GM19351 (cell line): Measurements from ENCODE around the gene TPSAB1.
"Not testable (repeated sequence)": the region's sequence is repeated elsewhere in the genome, so short reads cannot be mapped to it uniquely, and the experiment has no call there.

Experiments
- ATAC-seq: cut with Tn5 transposase; IDR thresholded peaks from one replicate; pipeline ENCODE4 v1.9.1; 2021; ENCODE audit warnings: mild to moderate bottlenecking, moderate library complexity; ENCODE audit not compliant: unreplicated experiment

Gene TPSAB1

DNA sequence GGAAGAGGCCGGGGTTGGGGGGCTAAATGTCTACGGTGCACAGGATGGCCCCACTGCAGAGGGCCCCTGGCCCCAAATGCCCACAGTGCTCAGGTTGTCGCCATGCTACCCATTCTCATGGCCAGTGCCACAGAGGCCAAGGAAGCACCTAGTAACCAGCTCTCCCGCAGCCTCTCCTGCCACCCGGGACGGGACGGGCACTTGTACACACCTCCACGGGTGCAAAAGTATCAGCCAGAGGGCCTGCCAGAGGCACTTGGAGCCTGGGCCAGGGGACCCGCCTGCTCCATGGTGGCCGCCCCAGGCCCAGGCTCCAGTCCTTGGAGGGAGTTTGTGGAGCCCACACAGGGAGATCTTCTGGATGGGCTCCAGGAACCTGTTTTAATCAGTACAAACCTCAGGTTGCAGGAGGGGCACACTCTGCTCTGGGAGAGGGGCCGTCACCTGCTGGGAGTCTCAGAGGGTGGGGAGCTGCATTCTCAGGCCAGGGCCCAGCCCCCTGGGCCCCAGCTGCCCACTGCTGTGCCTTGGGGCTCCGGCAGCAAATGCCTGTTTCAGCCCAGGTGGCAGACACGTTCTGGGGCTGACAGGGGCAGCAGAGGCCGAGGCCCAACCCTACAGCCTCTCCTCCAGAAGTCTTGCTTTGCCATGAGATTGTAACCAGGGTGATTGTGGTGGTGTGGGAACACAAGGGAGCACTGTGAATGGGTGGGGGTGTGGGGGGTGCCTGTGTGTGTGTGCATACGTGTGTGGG lies 23.3 kb downstream of the TPSAB1 start:
- no peak for ATAC-seq

DNA sequence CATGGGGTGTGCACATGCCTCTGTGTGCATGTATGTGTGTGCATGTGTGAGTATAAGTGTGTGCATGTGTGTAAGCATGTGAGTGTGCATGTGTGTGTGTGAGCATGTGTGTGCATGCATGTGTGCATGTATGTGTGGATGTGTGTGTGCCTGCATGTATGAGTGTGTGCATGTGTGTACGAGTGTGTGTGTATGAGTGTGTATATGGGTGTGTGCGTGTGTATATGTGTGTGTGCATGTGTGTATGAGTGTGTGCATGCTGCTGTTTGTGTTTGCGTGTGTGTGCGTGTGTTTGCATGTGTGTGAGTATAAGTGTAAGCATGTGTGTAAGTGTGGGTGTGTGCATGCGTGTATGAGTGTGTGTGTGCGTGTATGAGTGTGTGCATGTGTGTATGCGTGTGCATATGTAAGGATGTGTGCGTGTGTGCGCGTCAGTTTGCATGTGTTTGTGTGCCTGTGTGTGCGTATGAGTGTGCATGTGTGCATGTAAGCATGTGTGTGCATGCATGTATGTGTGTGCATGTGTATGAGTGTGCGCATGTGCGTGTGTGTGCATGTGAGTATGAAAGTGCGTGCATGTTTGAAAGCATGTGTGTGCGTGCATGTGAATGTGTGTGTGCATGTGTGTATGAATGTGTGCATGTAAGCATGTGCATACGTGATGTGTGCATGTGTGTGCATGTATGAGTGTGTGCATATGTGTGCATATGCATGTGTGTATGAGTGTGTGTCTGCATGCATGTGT lies 24.0 kb downstream of the TPSAB1 start:
- ATAC-seq = no peak

DNA sequence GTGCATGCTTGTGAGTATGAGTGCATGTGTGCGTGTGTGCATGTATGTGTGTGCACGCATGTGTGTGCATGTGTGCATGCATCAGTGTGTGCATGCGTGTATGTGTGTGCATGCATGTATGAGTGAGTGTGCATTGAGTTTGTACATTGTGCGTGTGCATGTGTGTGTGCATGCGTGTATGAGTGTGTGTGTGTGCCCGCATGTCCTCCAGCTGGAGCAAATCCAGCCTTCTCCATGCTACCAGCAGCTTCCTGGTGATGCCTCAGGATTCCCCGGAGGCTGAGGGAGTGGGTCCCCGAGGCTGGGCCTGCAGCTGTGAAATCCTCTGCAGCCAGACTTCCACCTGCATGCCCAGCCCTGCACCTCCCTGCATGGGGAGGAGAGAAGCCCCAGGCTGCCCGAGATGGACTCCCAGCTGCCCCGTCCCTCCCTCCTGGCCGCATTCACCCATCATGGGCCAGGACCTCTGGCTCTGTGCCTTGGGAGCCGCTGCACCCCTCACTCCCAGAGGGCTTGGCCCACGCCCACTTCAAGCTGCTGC lies 24.7 kb downstream of the TPSAB1 start:
- no peak for ATAC-seq

DNA sequence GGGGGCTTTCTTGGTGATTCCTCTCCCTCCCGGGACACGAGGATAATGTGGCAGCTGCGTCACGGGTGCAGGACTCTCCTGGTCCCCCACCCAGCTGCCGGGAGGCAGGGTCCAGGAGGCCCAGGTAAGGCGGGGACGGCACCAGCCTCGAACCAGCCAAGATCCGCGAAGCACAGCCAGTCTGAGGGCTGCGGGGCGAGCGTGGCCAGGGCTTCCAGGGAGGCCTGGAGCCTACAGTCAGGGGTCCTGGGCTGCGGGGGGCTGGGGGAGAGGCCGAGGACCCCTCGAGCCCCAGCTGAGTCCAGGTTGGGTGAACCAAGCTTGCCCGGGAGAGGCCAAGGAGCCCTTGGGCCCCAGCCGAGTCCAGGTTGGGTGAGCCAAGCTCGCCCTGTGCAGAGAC lies 25.3 kb downstream of the TPSAB1 start:
- no peak for ATAC-seq

DNA sequence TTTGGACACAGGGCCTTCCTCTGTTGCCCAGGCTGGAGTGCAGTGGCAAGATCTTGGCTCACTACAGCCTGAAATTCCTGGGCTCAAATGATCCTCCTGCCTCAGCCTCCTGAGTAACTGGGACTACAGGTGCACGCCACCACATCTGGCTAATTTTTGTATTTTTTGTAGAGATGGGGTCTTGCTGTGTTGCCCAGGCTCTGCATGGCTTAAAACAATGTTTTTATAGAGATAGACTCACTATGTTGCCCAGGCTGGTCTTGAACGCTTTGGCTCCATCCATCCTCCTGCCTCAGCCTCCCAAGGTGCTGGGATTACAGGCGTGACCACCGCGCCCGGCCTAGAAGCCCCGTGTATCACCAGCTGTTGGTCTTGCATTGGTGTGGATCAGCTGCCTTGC lies 28.9 kb downstream of the TPSAB1 start:
- ATAC-seq = not testable (repeated sequence)

DNA sequence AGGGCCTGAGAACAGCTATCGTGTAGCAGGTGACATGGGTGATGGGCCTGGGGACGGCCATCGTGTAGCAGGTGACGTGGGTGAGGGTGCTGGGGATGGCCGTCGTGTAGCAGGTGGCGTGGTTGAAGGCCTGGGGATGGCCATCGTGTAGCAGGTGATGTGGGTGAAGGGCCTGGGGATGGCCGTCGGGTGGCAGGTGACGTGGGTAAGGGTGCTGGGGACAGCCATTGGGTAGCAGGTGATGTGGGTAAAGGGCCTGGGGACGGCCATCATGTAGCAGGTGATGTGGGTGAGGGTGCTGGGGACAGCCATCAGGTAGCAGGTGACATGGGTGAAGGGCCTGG lies 30.8 kb downstream of the TPSAB1 start:
- ATAC-seq = no peak

DNA sequence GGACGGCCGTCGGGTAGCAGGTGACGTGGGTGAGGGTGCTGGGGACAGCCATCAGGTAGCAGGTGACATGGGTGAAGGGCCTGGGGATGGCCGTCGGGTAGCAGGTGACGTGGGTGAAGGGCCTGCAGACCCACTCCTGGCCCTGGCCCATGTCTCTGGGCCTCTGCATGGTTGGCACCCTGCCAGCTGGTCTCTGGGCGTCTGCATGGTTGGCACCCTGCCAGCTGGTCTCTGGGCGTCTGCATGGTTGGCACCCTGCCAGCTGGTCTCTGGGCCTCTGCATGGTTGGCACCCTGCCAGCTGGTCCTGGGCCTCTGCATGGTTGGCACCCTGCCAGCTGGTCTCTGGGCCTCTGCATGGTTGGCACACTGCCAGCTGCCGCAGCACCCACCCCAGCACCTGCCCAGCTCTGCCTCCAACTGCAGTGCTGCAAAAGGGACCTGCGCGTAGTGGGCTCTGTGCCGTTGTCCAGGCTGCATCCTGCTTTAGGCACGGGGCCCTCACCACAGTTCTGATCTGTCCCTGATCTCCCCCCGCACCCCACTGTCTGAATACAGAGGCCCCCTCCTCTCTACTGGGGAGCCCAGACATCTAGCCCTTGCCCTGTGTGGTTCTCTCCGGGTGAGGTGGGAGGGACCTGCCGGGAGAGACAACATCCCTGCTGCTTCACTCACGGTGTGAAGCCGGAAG lies 31.4 kb downstream of the TPSAB1 start:
- ATAC-seq = not testable (repeated sequence)

DNA sequence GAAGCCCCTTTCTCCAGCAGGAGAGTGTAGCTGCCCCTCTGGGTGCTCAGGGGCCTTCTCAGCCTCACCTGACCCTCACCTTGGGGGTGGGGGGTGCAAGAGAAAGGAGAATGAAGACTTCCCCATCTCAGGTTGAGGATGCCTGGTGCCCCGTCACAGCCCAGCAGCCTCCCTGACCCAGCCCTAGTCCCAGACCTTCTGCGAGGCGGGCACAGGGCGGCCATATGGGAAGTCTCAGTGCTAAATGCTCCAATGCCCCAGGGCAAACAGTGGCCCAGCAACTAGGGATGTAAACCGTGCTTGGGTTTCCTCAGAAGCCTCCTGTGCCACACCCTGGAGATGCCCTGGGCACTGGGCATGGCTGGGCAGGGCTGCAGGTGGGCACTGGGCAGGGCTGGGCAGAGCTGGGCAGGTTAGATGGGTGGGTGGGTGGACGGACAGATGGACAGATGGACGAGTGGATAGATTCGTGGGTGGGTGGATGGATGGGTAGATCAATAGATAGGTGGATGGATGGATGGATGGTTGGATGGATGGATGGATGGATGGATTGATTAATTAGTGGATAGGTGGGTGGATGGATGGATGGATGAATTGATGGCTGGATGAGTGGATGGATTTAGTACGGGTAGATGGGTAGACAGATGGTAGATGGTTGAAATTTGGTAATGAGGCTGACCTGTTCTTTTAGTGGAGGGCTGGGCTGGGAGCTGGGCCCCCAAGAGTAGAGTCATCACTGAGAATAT lies 32.1 kb downstream of the TPSAB1 start:
- ATAC-seq = no peak

DNA sequence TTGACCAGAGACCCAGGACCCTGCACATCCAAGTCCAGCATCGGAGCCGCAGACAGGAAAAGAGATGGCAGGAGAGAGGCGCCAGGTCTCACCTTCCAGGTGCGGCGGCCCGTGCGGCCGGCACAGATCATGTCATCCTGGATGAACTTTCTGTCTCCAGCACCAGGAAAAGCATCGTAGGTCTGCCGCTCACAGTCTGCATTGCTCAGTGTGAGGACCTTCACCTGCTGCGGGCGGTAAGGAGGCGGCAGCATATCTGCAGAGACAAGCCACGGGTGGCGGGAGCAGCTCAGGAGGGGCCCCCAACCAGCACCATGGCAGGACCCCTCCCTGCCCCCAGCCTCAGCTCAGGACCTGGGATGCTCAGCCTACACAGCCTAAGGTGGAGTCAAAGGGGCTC lies 33.3 kb downstream of the TPSAB1 start:
- no peak for ATAC-seq

DNA sequence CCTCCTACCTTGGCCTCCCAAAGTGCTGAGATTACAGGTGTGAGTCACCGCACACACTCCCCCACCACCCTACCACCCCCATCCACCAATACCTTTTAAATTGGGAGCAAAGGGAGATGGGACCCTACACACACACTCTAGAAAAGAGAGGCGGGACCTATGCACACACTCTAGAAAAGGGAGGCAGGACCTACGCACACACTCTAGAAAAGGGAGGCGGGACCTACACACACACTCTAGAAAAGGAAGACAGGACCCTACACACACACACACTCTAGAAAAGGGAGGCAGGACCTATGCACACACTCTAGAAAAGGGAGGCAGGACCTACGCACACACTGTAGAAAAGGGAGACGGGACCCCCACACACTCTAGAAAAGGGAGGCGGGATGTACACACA lies 34.3 kb downstream of the TPSAB1 start:
- ATAC-seq = no peak

DNA sequence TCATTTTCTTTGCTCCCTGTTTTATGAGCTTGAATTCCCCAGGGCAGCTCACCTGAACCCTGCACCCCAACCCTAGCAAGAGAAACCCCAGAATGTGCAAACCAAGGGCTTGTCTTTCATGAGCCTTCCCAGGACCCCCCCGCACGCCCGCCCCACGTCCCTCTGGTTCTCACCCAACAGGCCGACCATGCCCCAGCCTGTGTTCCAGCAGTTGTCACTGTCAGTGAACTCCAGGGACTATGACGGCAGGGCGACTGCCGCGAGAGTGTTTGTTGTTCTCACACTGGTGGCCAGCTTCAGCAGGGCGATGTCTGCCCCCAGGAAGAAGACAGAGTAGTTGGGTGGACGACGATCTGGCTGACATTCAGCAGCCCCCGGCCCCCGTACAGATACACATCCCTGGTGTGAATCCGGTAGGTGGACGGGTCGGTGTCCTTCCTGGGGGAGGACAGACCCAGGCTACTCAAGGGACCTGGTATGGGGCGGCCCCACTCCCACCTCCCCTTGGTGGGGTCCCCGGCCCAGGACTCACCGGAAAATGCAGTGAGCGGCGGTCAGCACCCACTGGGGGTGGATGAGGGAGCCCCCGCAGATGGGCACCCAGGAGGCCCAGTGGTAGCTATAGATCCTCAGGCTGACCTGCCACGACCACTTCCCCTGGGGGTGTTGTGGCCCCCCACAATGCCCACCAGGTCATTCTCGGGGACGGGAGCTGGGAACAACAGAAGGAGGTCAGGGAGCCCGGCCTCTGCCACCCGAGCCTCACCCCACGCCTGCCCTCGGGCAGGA lies 35.5 kb downstream of the TPSAB1 start:
- no peak for ATAC-seq

DNA sequence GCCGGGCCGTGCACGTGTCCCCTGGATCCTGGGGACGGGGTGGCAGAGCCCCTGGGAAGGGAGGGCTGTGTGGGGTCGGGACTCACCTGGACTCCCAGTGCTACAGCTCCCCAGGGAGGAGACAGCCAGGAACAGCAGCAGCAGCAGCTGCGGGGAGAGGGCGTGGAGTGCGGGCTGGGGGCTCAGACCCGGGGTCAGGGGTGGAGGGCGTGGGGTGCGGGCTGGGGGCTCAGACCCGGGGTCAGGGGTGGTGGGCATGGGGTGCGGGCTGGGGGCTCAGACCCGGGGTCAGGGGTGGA lies 36.0 kb downstream of the TPSAB1 start:
- no peak for ATAC-seq

DNA sequence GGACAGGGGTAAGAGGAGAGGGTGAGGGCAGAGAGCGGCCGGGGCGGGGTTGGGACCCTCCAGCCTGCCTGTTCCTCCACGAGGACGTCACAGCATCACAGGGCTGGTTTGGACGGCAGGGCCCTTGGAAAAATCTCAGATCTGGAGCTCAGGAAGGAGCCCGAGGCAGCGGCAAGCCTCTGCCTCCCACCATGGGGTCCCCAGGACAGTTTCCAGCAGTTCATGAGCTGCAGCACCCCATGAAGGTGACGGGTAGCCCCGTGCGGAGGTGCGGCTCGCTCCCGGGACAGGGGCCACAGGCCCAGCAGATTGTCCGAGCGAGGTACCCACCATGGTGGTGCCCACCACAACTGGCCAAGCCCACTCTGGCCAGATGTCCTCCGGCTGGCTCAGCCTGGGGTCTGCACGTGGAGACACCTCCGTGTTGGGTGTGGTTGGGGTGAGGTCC lies 36.7 kb downstream of the TPSAB1 start:
- no peak for ATAC-seq

DNA sequence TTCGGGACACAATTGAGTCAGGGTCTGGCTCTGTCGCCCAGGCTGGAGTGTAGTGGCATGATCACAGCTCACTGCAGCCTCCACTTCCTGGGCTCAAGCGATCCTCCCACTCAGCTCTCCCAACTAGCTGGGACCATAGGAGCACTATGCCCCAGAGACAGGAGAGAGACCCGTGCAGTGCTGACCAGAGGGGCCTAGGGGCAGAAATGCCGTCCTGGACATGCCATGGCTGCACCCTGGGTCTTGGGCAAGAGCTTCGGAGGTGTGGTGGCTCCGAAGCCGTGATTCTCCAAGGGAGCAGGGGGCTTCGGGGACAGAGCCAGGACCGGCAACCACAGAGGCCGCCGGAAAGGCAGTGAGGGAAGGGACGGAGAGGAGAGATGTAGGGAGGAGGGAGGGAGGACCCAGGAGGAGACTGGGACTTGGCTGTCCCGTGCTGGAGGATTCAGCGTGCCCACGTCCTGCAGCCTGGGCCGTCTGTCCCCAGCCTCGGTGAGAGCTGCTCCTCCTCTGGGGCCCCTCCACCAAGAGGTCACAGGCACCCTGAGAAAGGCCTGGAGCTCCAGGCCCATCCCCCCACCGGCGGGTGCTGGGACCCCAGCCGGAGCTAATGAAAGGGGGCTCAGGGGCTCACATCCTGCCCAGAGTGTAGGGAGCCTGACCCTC lies 37.2 kb downstream of the TPSAB1 start:
- ATAC-seq = no peak

DNA sequence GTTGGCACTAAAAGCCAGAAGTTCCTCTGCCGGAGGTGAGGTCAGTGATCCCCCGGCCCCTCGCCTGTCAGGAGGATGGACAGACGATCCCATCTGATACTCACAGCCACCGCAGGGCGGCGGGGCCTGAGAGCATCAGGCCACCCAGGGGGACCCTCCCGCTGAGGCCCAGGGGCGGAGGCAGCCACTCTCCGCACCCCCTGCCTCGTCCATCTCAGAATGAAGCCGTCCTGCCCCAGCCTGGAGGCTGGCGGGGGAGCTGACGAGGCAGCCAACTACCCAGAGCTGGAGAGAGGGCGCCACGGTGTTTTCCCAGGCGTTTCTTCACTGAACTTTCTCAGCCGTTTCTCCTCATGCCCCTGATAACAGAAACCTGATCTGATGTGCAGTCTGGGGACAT lies 38.0 kb downstream of the TPSAB1 start:
- no peak for ATAC-seq

DNA sequence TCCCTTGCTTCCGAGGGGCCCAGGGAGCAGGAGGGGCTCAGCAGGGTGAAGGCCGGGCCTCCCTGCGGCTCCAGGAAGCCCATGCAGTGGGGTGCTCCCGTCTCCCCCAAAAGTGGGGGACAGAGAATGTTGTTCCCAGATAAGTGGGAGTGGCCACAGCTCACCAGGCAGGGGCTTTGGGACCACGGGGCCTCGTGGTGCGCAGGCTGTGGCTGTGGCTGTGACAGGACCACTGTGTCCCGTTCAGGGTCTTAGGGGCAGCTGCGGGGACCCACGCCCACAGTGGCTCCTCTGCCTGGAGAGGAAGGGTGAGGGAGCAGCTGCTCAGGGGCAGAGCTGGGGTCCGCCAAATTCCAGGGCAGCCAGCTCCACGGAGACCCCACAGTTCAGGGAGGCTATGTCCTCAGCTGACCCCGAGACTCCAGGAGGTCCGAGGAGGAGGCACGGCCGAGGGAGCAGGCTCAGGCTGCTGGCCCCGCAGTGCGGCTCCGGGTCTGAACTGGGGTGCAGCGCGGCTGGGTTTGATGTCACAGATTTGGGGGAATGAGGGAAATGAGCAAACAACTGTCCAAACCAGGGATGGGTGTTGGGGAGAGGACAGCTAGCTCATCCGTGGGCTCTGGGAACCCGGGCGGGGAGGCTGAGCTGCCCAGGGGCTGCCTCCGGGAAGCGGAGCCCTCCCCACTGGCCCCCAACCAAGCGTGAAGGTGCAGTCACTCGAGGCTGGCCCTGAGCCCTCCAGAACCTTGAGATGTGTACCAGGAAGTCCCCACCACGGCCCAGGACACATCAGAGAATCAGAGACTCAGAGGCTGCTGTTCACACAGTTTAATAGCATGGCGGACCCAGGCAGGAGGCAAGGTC lies 38.8 kb downstream of the TPSAB1 start:
- ATAC-seq = no peak

DNA sequence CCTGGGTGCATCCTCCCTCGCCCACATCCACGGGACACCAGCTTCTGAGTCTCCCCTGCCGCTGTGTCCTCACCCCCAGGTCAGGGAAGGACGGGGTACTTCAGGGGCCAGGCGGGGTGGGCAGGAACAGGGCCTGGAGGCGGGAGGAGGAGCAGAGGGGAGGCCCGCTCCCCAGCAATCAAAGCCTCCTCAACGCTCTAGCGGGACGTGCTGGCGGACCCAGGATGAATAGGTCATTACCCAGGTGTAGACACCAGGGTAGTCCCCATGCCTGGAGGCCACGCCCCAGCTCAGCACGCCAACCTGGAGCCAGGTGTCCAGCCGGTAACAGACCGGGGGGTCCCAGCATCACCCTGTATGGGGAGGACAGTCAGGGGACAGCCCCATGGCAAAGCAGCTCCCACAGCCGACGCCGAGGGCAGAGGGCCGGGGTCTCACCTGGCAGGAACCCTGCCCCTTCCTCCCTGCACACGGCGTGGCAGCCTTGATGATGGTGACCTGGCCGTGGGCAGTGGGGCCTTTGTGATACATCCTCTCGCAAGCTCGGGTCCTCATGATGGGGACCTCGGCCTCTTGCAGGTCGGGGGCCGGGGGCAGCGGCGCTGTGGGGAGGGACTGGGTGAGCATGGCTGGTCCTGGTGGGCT lies 39.6 kb downstream of the TPSAB1 start:
- ATAC-seq = no peak

DNA sequence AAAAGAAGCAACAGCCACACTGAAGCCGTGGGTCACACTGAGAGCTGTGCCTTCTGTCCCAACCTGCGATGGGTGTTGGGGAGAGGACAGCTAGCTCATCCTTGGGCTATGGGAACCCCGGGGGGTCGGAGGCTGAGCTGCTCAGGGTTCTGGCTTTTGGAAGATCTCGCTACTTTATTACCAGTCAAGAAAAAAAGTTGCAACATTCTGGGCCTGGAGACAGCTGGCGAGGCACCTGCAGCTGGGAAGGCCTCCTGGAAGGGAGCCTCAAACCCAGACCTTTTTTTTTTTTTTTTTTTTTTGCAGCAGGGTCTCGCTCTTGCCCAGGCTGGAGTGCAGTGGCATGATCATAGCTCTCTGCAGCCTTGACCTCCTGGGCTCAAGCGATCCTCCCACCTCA lies 40.3 kb downstream of the TPSAB1 start:
- no peak for ATAC-seq
